GM21619 (cell line): ENCODE data around the gene ZYG11A.
A peak's percentile ranks its signal among the peaks of the same experiment; 100 is the strongest.

ENCODE experiments used
- ATAC-seq: cut with Tn5 transposase; IDR thresholded peaks from one replicate; pipeline ENCODE4 v1.9.1; 2021; ENCODE audit not compliant: unreplicated experiment

Gene ZYG11A

GRCh38 chr1:52917156-52917555 is 74.6 kb downstream of the ZYG11A start:
- ATAC-seq, result no peak

- ATAC-seq, result no peak
Observed at GRCh38 chr1:52917581-52917980, 75.0 kb downstream of the ZYG11A start.

DNA sequence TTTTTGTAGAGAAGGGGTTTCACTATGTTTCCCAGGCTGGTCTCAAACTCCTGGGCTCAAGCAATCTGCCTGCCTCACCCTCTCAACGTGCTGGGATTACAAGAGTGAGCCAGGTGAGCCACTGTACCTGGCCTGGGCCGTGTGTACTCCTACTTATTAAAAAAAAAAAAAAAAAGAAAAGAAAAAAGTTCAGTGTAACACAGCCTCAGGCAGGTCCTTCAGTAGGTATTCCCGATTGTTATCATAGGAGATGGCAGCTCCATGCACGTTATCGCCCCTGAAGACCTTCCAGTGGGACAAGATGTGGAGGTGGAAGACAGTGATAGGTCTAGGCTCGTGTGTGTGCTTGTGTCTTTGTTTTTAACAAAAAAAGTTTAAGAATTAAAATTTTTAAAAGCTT is 75.6 kb downstream of the ZYG11A start:
- ATAC-seq, result no peak

DNA sequence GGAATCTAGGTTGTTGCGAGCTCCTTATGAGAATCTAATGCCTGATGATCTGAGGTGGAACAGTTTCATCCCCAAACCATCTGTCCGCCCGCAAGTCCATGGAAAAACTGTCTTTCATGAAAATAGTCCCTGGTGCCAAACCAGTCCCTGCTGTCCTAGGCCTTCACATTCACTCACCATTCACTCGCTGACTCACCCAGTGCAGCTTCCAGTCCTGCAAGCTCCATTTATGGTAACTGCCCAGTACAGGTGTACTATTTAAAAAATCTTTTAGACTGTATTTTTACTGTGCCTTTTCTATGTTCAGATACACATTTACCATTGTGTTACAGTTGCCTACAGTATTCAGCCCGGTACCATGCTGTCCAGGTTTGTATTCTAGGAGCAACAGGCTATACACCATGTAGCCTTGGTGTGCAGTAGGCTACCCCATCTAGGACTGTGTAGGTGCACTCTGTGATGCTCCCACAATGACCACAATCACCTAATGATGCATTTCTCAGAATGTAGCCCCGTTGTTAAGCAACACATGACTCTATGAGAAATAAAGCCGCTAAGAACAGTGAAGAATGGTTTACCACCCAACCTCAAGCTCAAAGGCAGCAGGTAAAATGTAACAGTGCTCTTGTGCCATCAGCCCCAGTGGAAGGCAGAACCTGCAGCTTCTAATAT is 76.6 kb downstream of the ZYG11A start:
- no peak for ATAC-seq

- no peak for ATAC-seq
Observed at GRCh38 chr1:52919723-52920483, 77.3 kb downstream of the ZYG11A start.

- ATAC-seq, result no peak
Observed at GRCh38 chr1:52920791-52921291, 78.3 kb downstream of the ZYG11A start.

GRCh38 chr1:52925571-52926005 is 83.0 kb downstream of the ZYG11A start:
- ATAC-seq, result no peak

DNA sequence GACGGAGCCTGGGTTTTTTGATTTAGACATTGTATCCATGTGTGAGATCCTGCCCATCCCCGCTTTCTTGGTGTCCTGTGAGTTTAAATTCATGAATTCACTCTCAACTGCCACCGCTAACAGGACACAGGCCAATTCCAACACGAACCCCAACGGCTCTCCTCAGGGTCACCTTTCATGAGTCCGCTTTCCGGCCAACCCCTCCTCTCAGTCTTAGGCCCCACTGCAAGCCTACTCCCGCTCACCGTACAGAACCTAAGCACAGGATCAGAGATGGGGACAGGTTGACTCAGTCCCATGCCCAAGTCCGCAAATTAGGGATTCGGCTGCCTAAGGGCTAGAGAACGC is 84.3 kb downstream of the ZYG11A start:
- ATAC-seq, result no peak

- peak; percentile 64 for ATAC-seq
Observed at GRCh38 chr1:52927212-52928014, 84.9 kb downstream of the ZYG11A start, which contains the start of gene SCP2. SCP2 (plus strand) TSS chr1:52927276; CDS start chr1:52927397, 121 bp downstream.

GRCh38 chr1:52928015-52928404 is 85.5 kb downstream of the ZYG11A start:
- no peak for ATAC-seq

GRCh38 chr1:52929019-52929418 is 86.5 kb downstream of the ZYG11A start:
- ATAC-seq, result no peak

GRCh38 chr1:52937433-52938182 is 95.0 kb downstream of the ZYG11A start:
- ATAC-seq, result no peak

DNA sequence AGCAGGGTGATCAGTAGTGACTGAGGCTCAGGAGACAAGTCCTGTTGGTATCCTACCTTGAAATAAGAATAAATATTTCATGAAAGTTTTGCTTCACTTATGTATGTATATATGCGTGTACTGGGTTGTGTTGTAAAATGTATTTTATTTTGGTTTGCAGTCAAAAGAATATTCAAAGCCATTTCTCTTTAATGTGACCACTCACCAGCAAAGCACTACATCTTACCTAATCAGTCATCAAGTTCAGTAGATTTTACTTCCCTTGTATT is 95.6 kb downstream of the ZYG11A start:
- no peak for ATAC-seq

- ATAC-seq, result no peak
Observed at GRCh38 chr1:52943876-52944416, 101.4 kb downstream of the ZYG11A start.

- no peak for ATAC-seq
Observed at GRCh38 chr1:52944566-52944965, 102.0 kb downstream of the ZYG11A start.
